H9 (cell line): Measurements from ENCODE around the gene PXK. TPM values are rescaled to one million over a fixed set of nuclear protein-coding genes. Genes with fewer than 3 reads are reported as not detected.

ENCODE experiments used
- DNase-seq: peaks from one replicate; pipeline ENCODE4 v3.0.0-alpha.2; 2017
- H2AFZ ChIP-seq: one replicate; pipeline ENCODE4 v1.6.1; 2013; ENCODE audit warnings: mild to moderate bottlenecking, low read length, control low read depth, moderate library complexity
- H2AK5ac ChIP-seq: 2 replicates; pipeline ENCODE4 v1.6.1; 2013; ENCODE audit warnings: low read length, control low read depth, mixed read lengths; ENCODE audit not compliant: insufficient read length
- H2BK120ac ChIP-seq: one replicate; pipeline ENCODE4 v1.6.1; 2013; ENCODE audit warnings: low read depth, mild to moderate bottlenecking, low read length, control low read depth, inconsistent platforms; ENCODE audit not compliant: poor library complexity, severe bottlenecking
- H2BK12ac ChIP-seq: 2 replicates; pipeline ENCODE4 v1.6.1; 2013; ENCODE audit warnings: low read length, control low read depth, mixed read lengths, low read depth; ENCODE audit not compliant: insufficient read length
- H2BK15ac ChIP-seq: 2 replicates; pipeline ENCODE4 v1.6.1; 2013; ENCODE audit warnings: low read depth, low read length, control low read depth
- H2BK20ac ChIP-seq: one replicate; pipeline ENCODE4 v1.6.1; 2013; ENCODE audit warnings: low read depth, mild to moderate bottlenecking, low read length, control low read depth, inconsistent platforms; ENCODE audit not compliant: poor library complexity, severe bottlenecking
- H2BK5ac ChIP-seq: 2 replicates; pipeline ENCODE4 v1.6.1; 2013; ENCODE audit warnings: low read length, control low read depth, mixed read lengths; ENCODE audit not compliant: insufficient read length
- H3K14ac ChIP-seq: 2 replicates; pipeline ENCODE4 v1.6.1; 2013; ENCODE audit warnings: low read length, control low read depth; ENCODE audit not compliant: insufficient read depth
- H3K18ac ChIP-seq: 2 replicates; pipeline ENCODE4 v1.6.1; 2013; ENCODE audit warnings: low read depth, mild to moderate bottlenecking, mixed read lengths, low read length, control low read depth; ENCODE audit not compliant: insufficient read length
- H3K23ac ChIP-seq: 2 replicates; pipeline ENCODE4 v1.6.1; 2013; ENCODE audit warnings: low read length, control low read depth, mixed read lengths, low read depth; ENCODE audit not compliant: insufficient read length
- H3K23me2 ChIP-seq: 2 replicates; pipeline ENCODE4 v1.6.1; 2013; ENCODE audit warnings: low read depth, mild to moderate bottlenecking, mixed read lengths, low read length, control low read depth; ENCODE audit not compliant: insufficient read length, poor library complexity, severe bottlenecking
- H3K27ac ChIP-seq: 2 replicates; pipeline ENCODE4 v1.5.1; 2013; ENCODE audit warnings: low read length, control low read depth, mixed read lengths, low read depth; ENCODE audit not compliant: insufficient read length
- H3K27me3 ChIP-seq: 2 replicates; pipeline ENCODE4 v1.6.1; 2013; ENCODE audit warnings: low read length, control low read depth, inconsistent platforms; ENCODE audit not compliant: insufficient read depth
- H3K4ac ChIP-seq: 2 replicates; pipeline ENCODE4 v1.6.1; 2013; ENCODE audit warnings: low read depth, mild to moderate bottlenecking, control low read depth, inconsistent platforms, low read length, moderate library complexity
- H3K4me1 ChIP-seq: 2 replicates; pipeline ENCODE4 v1.6.1; 2013; ENCODE audit warnings: low read length, control low read depth, inconsistent platforms; ENCODE audit not compliant: insufficient read depth
- H3K4me2 ChIP-seq: 2 replicates; pipeline ENCODE4 v1.6.1; 2013; ENCODE audit warnings: low read length, control low read depth, mixed read lengths; ENCODE audit not compliant: insufficient read length, insufficient read depth
- H3K56ac ChIP-seq: 2 replicates; pipeline ENCODE4 v1.6.1; 2013; ENCODE audit warnings: low read depth, mild to moderate bottlenecking, mixed read lengths, low read length, control low read depth; ENCODE audit not compliant: insufficient read length
- H3K79me1 ChIP-seq: 2 replicates; pipeline ENCODE4 v1.6.1; 2013; ENCODE audit warnings: low read depth, mild to moderate bottlenecking, moderate library complexity, low read length, control low read depth, inconsistent platforms; ENCODE audit not compliant: insufficient read depth, poor library complexity, severe bottlenecking
- H3K79me2 ChIP-seq: 2 replicates; pipeline ENCODE4 v1.6.1; 2013; ENCODE audit warnings: low read length, control low read depth, inconsistent platforms; ENCODE audit not compliant: insufficient read depth
- H3K9ac ChIP-seq: 2 replicates; pipeline ENCODE4 v1.6.1; 2013; ENCODE audit warnings: low read length, control low read depth, mixed read lengths; ENCODE audit not compliant: insufficient read length; ENCODE audit errors: extremely low read depth
- H3K9me3 ChIP-seq: one replicate; pipeline ENCODE4 v1.6.1; 2013; ENCODE audit warnings: low read depth, low read length, inconsistent platforms; ENCODE audit not compliant: control insufficient read depth
- H3T11ph ChIP-seq: one replicate; pipeline ENCODE4 v1.6.1; 2013; ENCODE audit warnings: mild to moderate bottlenecking, low read length, control low read depth, inconsistent platforms
- H4K20me1 ChIP-seq: one replicate; pipeline ENCODE4 v1.6.1; 2013; ENCODE audit not compliant: control insufficient read depth, insufficient read length, insufficient read depth
- H4K5ac ChIP-seq: 2 replicates; pipeline ENCODE4 v1.6.1; 2013; ENCODE audit warnings: low read depth, mild to moderate bottlenecking, mixed read lengths, low read length, control low read depth; ENCODE audit not compliant: insufficient read length
- H4K8ac ChIP-seq: replicated peaks from 2 replicates; pipeline ENCODE4 v1.6.1; 2013; ENCODE audit warnings: low read length, control low read depth, mixed read lengths, low read depth; ENCODE audit not compliant: insufficient read length
- H4K91ac ChIP-seq: 2 replicates; pipeline ENCODE4 v1.6.1; 2013; ENCODE audit warnings: low read depth, mild to moderate bottlenecking, moderate library complexity, mixed read lengths, low read length, control low read depth; ENCODE audit not compliant: insufficient read length
- H3K27ac Mint-ChIP-seq, 3 experiments: 2 replicates in 2 of 3; 3 replicates in 1 of 3; pipeline ENCODE4 v1.8.0; 2020 to 2021; ENCODE audit warnings: mixed read lengths in 3 of 3, mild to moderate bottlenecking in 1 of 3, moderate library complexity in 1 of 3
- H3K27me3 Mint-ChIP-seq: 2 replicates; pipeline ENCODE4 v1.8.0; 2021; ENCODE audit warnings: low read depth, mild to moderate bottlenecking, moderate library complexity, mixed read lengths
- H3K36me3 Mint-ChIP-seq, 3 experiments: 2 replicates in 2 of 3; 3 replicates in 1 of 3; pipeline ENCODE4 v1.8.0; 2020 to 2021; ENCODE audit warnings: low read depth in 3 of 3, mixed read lengths in 3 of 3; ENCODE audit not compliant: insufficient read depth in 1 of 3
- H3K4me1 Mint-ChIP-seq, 2 experiments: 2 replicates each; pipeline ENCODE4 v1.8.0; 2020; ENCODE audit warnings: mixed read lengths in 2 of 2
- H3K4me3 Mint-ChIP-seq, 2 experiments: 2 replicates in 1 of 2; 3 replicates in 1 of 2; pipeline ENCODE4 v1.8.0; 2020 to 2021; ENCODE audit warnings: mild to moderate bottlenecking in 2 of 2, mixed read lengths in 2 of 2, moderate library complexity in 1 of 2
- H3K9me3 Mint-ChIP-seq, 2 experiments: 2 replicates in 1 of 2; 3 replicates in 1 of 2; pipeline ENCODE4 v1.8.0; 2020; ENCODE audit warnings: mild to moderate bottlenecking in 2 of 2, mixed read lengths in 2 of 2, moderate library complexity in 1 of 2
- CTCF ChIP-seq: fragments of 200-600 bp; sonication (generic); conservative IDR thresholded peaks from 3 replicates; pipeline ENCODE4 v1.8.0; 2021; ENCODE audit warnings: antibody characterized with exemption, mild to moderate bottlenecking
- WGBS: extraction: QIAGEN DNeasy Blood & Tissue Kit; methylation state at CpG from one replicate; pipeline ENCODE4 v1.1.7; 2013; ENCODE audit warnings: missing lambda C conversion rate, low lambda C conversion rate, mixed read lengths; ENCODE audit not compliant: insufficient read length; ENCODE audit errors: extremely low coverage; 5-methylcytosine and 5-hydroxymethylcytosine counted together
- total RNA-seq: library from RNA; stranded (reverse); gene quantifications from 2 replicates; pipeline ENCODE4 v1.2.1, GENCODE V29; 2021

PXK gene
- total RNA-seq, 1 experiment from 2014 or later: 3.3 TPM

- no peak overlapping the region for H3K27ac ChIP-seq
- peaks cover 10 to 11% of the 10 kb centered on the region in 2 experiments for H3K4me1 Mint-ChIP-seq
- no peak overlapping the region for H4K91ac ChIP-seq
- H3K79me2 ChIP-seq: no peaks in the 10 kb centered on the region
- H3K27me3 ChIP-seq: no peaks in the 10 kb centered on the region
- no peak overlapping the region for H2AK5ac ChIP-seq
- H2BK12ac ChIP-seq: no peak overlapping the region
- no peak overlapping the region for H3K9ac ChIP-seq
- H3K27ac Mint-ChIP-seq: no peak overlapping the region
- no peak overlapping the region for H3T11ph ChIP-seq
- no peak overlapping the region for H4K5ac ChIP-seq
- no peak overlapping the region for H3K4ac ChIP-seq
- no peaks in the 10 kb centered on the region for H3K23me2 ChIP-seq
- no peak overlapping the region for H3K56ac ChIP-seq
- H2BK120ac ChIP-seq: no peak overlapping the region
- H4K8ac ChIP-seq: no peak overlapping the region
- no peaks in the 10 kb centered on the region for H3K4me1 ChIP-seq
- no peak overlapping the region for H3K4me3 Mint-ChIP-seq
- H2AFZ ChIP-seq: no peak overlapping the region
- H3K23ac ChIP-seq: no peak overlapping the region
- no peaks in the 10 kb centered on the region for H3K36me3 Mint-ChIP-seq
- no peaks in the 10 kb centered on the region for H3K79me1 ChIP-seq
- no CpG with 5 or more reads among the region's 5 CpGs for WGBS
- no peaks in the 10 kb centered on the region for H4K20me1 ChIP-seq
- DNase-seq: no peak
- no peak overlapping the region for H2BK5ac ChIP-seq
- no peak for TF ChIP-seq CTCF
- H3K4me2 ChIP-seq: no peak overlapping the region
- no peaks in the 10 kb centered on the region for H3K9me3 ChIP-seq
- no peak overlapping the region for H3K14ac ChIP-seq
- H2BK20ac ChIP-seq: no peak overlapping the region
- H3K18ac ChIP-seq: no peak overlapping the region
- no peaks in the 10 kb centered on the region for H3K9me3 Mint-ChIP-seq
- no peak overlapping the region for H2BK15ac ChIP-seq
- no peaks in the 10 kb centered on the region for H3K27me3 Mint-ChIP-seq
Observed at GRCh38 chr3:58375254-58375653, 42.6 kb downstream of the PXK start.
